ENCODE data around the gene SLC8A2.
A peak's percentile ranks its signal among the peaks of the same experiment; 100 is the strongest.

SLC8A2 gene

DNA sequence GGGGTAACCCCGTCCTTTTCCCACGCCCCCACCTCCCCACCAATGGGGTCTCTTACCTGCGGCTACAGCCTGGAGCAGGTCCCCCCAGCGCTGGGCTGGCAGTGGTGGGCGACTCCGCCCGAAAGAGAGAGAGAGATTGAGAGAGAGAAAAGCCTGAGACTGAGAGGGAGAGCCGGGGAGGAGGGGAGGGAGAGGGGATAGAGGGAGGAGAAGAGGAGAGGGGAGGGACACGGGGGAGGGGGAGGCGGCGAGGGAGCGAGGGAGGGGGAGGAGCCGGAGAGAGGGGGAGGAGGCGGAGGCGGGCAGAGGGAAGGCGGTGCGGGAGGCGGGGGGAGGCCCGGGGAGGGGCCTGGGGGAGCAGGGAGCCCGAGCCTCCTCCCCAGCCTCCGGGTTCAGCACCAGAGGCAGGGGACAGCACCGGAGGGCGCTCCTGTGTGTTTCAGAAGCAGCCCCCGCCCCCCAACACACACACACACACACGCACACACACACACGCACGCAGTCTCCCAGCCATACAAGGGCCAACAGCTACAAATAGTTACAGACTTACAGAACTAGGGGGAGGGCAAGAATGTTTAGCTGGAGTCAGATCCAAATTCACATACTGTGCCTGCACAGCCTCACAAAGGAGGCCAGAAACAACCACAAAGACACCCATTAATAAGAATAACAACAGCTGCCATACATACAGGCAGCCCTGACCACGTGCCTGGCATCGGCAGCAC lies at the start of gene SLC8A2:
Gene SLC8A2 (minus strand): TSS at position 161 of the 725 bp plus-strand sequence. CDS start 5,490 bp downstream, outside the sequence.
- DNase-seq (ENCODE audit: low read depth in 2 of 2) = peak; percentile 39 to 41

- DNase-seq (ENCODE audit: low read depth in 2 of 2) = no peak
Observed at GRCh38 chr19:47520839-47521238, 49.1 kb upstream of the SLC8A2 start.

DNA sequence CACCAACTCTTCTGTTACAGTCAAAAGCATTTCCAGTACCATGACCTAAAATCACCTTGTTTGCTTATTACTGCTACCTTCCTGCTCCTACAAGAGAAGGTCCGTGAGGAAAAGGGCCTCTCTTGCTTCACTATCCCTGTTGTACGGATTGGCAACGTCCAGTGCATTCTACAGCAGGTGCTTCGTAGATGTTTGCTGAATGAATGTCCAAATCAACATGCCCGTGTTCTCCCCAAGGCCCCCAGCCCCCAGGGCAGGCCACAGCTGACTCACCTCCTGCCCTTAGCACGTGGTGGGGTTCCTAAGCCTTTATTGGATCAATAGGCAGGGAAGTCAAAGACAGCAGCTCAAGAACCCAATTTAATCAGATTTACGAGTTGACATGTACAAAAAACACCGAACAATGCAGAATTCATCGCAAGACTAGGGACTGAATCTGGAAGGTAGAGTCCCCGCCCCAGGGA lies 48.7 kb upstream of the SLC8A2 start:
- no peak for DNase-seq (ENCODE audit: low read depth in 2 of 2)

DNA sequence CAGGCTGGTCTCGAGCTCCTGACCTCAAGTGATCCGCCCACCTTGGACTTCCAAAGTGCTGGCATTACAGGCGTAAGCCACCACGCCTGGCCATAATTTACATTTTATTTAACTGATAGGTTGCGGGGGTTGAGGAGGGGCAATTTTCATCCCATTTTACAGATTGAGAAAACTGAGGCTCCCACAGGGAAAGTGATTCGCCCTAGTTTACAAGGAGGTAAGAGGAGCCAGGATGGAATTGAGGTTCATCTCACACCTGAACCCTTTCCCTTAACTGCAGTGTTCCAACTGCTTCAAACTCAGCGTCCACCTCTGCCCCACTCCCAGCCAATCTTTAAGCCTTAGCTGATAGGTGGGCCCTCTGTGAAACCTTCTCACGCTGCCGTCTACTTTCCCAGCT lies 47.2 kb upstream of the SLC8A2 start:
- no peak for DNase-seq (ENCODE audit: low read depth in 2 of 2)

- DNase-seq (ENCODE audit: low read depth in 2 of 2) = no peak
Observed at GRCh38 chr19:47518139-47518538, 46.4 kb upstream of the SLC8A2 start.

- DNase-seq (ENCODE audit: low read depth in 2 of 2) = peak; percentile 100
Observed at GRCh38 chr19:47514869-47515588, 43.3 kb upstream of the SLC8A2 start, which contains the start of gene NAPA. TSS of gene NAPA (minus strand) at chr19:47515063. CDS start at chr19:47514940, 123 bp downstream.

DNA sequence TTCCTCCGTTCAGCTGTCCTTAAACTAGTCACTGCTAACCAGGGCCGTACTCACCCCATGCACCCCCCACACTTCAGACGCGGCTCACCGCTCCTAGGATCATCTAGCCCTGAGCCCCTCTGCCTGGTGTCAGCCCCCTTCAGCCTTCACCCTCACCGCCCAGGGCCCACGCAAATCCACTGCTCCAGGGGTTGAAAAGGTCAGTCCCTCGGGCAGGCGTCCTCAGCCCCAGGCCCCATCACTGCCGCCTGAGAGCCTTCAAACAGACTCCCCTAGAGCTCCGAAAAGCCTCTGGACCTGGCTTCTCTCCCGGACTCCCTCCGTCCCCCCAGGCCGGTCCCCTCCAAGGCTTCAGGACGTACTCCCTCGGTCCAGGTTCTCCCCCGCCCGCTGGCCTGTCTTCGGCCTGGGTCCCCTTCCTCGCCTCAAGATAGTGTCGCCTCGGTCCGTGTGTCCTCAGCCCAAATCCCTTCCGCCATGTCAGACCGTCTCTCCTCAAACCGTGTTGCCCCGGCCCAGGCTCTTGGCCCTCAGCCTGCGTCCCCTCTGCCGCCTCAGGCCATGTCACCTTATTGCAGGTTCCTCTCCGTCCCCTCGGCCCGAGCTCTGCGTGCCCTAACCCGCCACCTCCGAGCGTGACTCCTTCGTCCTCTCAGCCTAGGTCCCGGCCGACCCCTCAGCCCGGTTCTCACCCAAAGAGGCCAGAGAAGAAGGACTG lies 42.6 kb upstream of the SLC8A2 start:
- no peak for DNase-seq (ENCODE audit: low read depth in 2 of 2)

DNA sequence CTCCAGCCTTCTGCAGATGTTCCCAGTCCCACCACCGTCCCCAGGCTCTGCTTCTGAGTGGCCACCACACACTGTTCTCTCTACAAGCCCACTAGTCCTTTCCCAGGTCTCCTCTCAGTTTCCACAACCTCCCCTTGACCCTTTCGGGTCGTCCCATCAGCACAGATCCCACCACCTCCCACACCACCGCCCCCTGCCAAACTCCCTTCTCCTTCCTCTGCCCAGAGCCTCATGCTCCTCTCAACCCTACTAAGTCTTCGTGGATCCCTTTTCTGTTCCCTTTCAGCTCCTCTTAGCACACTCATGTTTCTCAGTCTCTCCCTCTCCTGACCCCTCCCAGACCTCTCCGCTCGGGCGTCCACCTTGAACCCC lies 41.2 kb upstream of the SLC8A2 start:
- DNase-seq (ENCODE audit: low read depth in 2 of 2) = no peak

GRCh38 chr19:47512183-47512947 lies 40.7 kb upstream of the SLC8A2 start:
- DNase-seq (ENCODE audit: low read depth in 2 of 2) = no peak

- no peak for DNase-seq (ENCODE audit: low read depth in 2 of 2)
Observed at GRCh38 chr19:47511681-47512080, 40.0 kb upstream of the SLC8A2 start.

DNA sequence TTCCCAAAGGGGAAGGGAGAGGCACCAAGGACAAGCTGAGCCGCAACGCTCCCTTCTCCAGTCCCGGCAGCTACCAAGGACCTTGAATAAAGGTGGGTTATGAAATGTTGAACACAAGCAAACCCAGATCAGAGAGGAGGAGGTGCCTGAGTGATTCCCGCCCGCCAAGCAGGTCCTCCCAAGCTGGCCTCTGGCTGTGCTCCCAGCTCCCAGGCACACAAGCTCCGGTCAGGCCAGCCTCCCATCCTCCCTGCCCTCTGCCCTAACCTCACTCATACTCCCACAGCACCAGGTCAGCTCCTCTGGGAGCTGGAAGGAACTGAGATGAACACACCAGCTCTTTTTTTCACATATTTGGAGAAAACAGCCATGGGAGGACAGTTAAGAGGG lies 39.4 kb upstream of the SLC8A2 start:
- no peak for DNase-seq (ENCODE audit: low read depth in 2 of 2)

- DNase-seq (ENCODE audit: low read depth in 2 of 2) = no peak
Observed at GRCh38 chr19:47510516-47511127, 38.9 kb upstream of the SLC8A2 start.

GRCh38 chr19:47509973-47510372 lies 38.3 kb upstream of the SLC8A2 start:
- no peak for DNase-seq (ENCODE audit: low read depth in 2 of 2)

GRCh38 chr19:47509170-47509847 lies 37.6 kb upstream of the SLC8A2 start:
- no peak for DNase-seq (ENCODE audit: low read depth in 2 of 2)

GRCh38 chr19:47508721-47509120 lies 37.0 kb upstream of the SLC8A2 start:
- DNase-seq (ENCODE audit: low read depth in 2 of 2) = no peak

GRCh38 chr19:47507924-47508553 lies 36.3 kb upstream of the SLC8A2 start:
- DNase-seq (ENCODE audit: low read depth in 2 of 2) = no peak

- no peak for DNase-seq (ENCODE audit: low read depth in 2 of 2)
Observed at GRCh38 chr19:47507012-47507411, 35.3 kb upstream of the SLC8A2 start.

- DNase-seq (ENCODE audit: low read depth in 2 of 2) = no peak
Observed at GRCh38 chr19:47506459-47506858, 34.8 kb upstream of the SLC8A2 start.

GRCh38 chr19:47505506-47505905 lies 33.8 kb upstream of the SLC8A2 start:
- no peak for DNase-seq (ENCODE audit: low read depth in 2 of 2)

- no peak for DNase-seq (ENCODE audit: low read depth in 2 of 2)
Observed at GRCh38 chr19:47503826-47504150, 32.1 kb upstream of the SLC8A2 start.

All from stimulated activated CD4-positive, alpha-beta T cell treated with anti-CD3 and anti-CD28 coated beads, Interleukin-1b, Interleukin-23, amount 100 ng/mL, for 4 hours (primary cell).